Heart right ventricle (tissue), 16 donors: Measurements from ENCODE around the gene SGCE. TPM values are rescaled to one million over a fixed set of nuclear protein-coding genes. Genes with fewer than 3 reads are reported as not detected.
A peak's percentile ranks its signal among the peaks of the same experiment; 100 is the strongest.

ENCODE experiments used
- ATAC-seq, 8 donors: fragments of 200-7000 bp; cut with Tn5 transposase; one replicate each; pipeline ENCODE4 v1.9.1; 2020; ENCODE audit warnings: mild to moderate bottlenecking in 8 of 8, moderate library complexity in 8 of 8, moderate number of reproducible peaks in 1 of 8
- DNase-seq, 2 donors: peaks; one replicate each; pipeline ENCODE4 v3.0.0-alpha.2; 2020
- H3K27ac ChIP-seq, 10 donors: fragments of 200-600 bp; sonication (generic) in 2 of 10; one replicate each; pipeline versions ENCODE4 v1.5.0 to v1.8.0; 2020 to 2022; ENCODE audit warnings: mild to moderate bottlenecking in 3 of 10
- H3K27me3 ChIP-seq, 7 donors: fragments of 200-600 bp; one replicate each; pipeline ENCODE4 v1.8.0; 2021 to 2022; ENCODE audit warnings: mild to moderate bottlenecking in 2 of 7
- H3K36me3 ChIP-seq, 9 donors: fragments of 200-600 bp; sonication (generic) in 1 of 9; one replicate each; pipeline versions ENCODE4 v1.5.0 to v1.8.0; 2020 to 2022; ENCODE audit warnings: mild to moderate bottlenecking in 2 of 9
- H3K4me1 ChIP-seq, 9 donors: fragments of 200-600 bp; sonication (generic) in 1 of 9; one replicate each; pipeline versions ENCODE4 v1.5.0 to v1.8.0; 2020 to 2022; ENCODE audit warnings: mild to moderate bottlenecking in 4 of 9
- H3K4me3 ChIP-seq, 10 donors: fragments of 200-600 bp; sonication (generic) in 2 of 10; one replicate each; pipeline versions ENCODE4 v1.5.0 to v1.8.0; 2020 to 2022; ENCODE audit warnings: mild to moderate bottlenecking in 7 of 10, moderate library complexity in 2 of 10
- H3K9me3 ChIP-seq, 11 donors: fragments of 200-600 bp in 10 of 11; sonication (generic) in 2 of 11; one replicate each; pipeline versions ENCODE4 v1.5.0 to v1.8.0; 2013 to 2022; ENCODE audit warnings: mild to moderate bottlenecking in 2 of 11, control low read depth in 1 of 11, moderate library complexity in 1 of 11
- WGBS, 2 donors: extraction: QIAGEN DNeasy Blood & Tissue Kit; methylation state at CpG; one replicate each; pipeline ENCODE4 v1.1.7; 2013; ENCODE audit warnings: inconsistent platforms in 1 of 2; 5-methylcytosine and 5-hydroxymethylcytosine counted together
- intact Hi-C, 10 donors: fragments of 100-400 bp; cut with DNase I; formaldehyde crosslinking; loops; one replicate each; pipeline versions ENCODE4 v1.11.1 to v1.14.2; 2022
- polyA plus RNA-seq, 2 donors: library from polyadenylated mRNA; stranded (reverse); fragments of 200-250 nt; gene quantifications; one replicate each; pipeline ENCODE4 v1.2.3, GENCODE V29; 2013
- total RNA-seq, 10 donors: library from RNA; stranded (reverse); fragmentation: NEBNext Ultra II Directional in 3 of 10; extraction: Animal tissue kit (Norgen Biotek cat#: 25700) in 3 of 10; gene quantifications; one replicate each; pipeline versions ENCODE4 v1.2.1 to v1.2.4, GENCODE V29; 2021 to 2023
- TF ChIP-seq, protein P1 (sequence below), 9 donors: fragments of 200-600 bp; sonication (generic) in 2 of 9; IDR thresholded peaks; one replicate each; pipeline versions ENCODE4 v1.5.0 to v1.8.0; 2021 to 2022; ENCODE audit warnings: antibody characterized with exemption in 9 of 9, mild to moderate bottlenecking in 5 of 9, moderate library complexity in 1 of 9
- donor health status: Arrhythmogenic right ventricular cardiomyopathy.
- donor health status: ischemic (EF 13 %, LVEDD 7.1; RV severe dilation, severe dysfunction).
- donor health status: healthy with polysubstance abuse.
- donor health status: DM: no; HTN: yes; CAD: no.
- donor health status: DM: no; HTN: no; CAD: no.
- donor health status: ischemic (EF 25% LVEDD 6.9; RV normal size, moderate dysfunction).
- donor health status: ischemic (EF 25% LVEDD 5.7; RV mildly dilated, moderate dysfunction).
- donor health status: healthy.
- donor health status: DM: yes; HTN: yes; CAD: no.
- donor health status: Ischemic cardiomyopathy.
- donor health status: ischemic (EF 35%, LVEDD 5.7; RV mildly dilated, moderate dysfunction).
- donor health status: nonischemic (EF 11% LVEDD 7.7; RV severe dilation, severe dysfunction).
- donor health status: DM: yes; HTN: yes; CAD: no.
- donor health status: PGD.
- donor health status: ischemic (EF 29% LVEDD 5.4; RV normal size, mild dysfunction).
- donor health status: nonischemic (EF 23%, LVEDD 6.1; RV moderate dilation, normal function).

SGCE gene
- total and polyA plus RNA-seq, 12 donors: 11.5 to 31.1 (median 21.2) TPM

DNA sequence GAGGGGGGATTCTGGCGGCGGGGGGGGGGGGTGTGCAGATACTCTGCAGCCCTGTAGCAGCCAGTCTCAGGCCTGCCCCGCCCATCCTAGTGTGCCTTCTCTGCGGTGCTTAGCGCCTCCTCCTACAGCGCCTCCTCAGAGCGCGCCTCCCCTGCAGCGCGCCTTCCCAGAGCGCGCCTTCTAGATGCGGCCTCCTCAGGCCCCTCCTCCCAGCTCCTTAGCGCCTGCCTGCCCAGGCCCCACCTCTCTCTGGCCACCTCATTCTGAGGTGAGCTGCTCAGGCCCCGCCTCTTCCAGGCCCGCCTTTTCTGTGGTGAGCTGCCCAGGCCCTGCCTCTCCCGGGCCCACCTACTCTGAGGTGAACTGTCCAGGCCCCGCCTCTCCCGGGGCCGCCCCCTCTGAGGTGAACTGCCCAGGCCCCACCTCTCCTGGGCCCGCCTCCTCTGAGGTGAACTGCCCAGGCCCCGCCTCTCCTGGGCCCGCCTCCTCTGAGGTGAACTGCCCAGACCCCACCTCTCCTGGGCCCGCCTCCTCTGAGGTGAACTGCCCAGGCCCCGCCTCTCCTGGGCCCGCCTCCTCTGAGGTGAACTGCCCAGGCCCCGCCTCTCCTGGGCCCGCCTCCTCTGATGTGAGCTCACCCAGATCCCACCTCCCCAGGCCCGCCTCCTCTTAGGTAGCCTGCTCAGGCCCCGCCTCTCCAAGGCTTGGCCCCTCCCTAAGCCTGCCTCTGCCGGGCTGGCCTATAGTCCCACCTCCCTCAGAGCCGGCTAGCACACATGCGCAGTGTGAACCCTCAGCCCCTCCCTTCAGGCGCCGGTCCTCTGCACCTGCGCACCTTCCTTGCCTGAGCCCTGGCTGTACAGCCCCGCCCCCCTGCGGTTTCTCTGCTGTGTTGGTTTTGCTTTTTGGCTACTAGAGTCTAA is 2.1 kb upstream of the SGCE start:
- ATAC-seq (peak; percentile 81 to 98 (median 92)), DNase-seq (peak; percentile 86 to 91)
- H3K4me3 ChIP-seq: peak overlapping the region in 9 of 10 donors; percentile 60 to 89 (median 69)
- intact Hi-C loops: loop anchor here in 9 of 10 donors (2.0 to 10.0 kb wide), 9 partner anchors 143 to 817 kb away; partner anchors contain the start of gene CASD1 (in 1 of the 9)
- peaks cover 0 to 30% (median 16%) of the 10 kb centered on the region in 9 donors for H3K4me1 ChIP-seq
- H3K27ac ChIP-seq: peak overlapping the region in 4 of 10 donors; percentile 4 to 56 (median 49)
- 52 to 54% methylated on average over 36 to 38 of the region's 38 CpGs for whole genome bisulfite sequencing, 2 donors
- peaks cover 0 to 42% (median 18%) of the 10 kb centered on the region in 7 donors for H3K27me3 ChIP-seq
- no peaks in the 10 kb centered on the region for H3K36me3 ChIP-seq
- TF ChIP-seq, protein P1, sequence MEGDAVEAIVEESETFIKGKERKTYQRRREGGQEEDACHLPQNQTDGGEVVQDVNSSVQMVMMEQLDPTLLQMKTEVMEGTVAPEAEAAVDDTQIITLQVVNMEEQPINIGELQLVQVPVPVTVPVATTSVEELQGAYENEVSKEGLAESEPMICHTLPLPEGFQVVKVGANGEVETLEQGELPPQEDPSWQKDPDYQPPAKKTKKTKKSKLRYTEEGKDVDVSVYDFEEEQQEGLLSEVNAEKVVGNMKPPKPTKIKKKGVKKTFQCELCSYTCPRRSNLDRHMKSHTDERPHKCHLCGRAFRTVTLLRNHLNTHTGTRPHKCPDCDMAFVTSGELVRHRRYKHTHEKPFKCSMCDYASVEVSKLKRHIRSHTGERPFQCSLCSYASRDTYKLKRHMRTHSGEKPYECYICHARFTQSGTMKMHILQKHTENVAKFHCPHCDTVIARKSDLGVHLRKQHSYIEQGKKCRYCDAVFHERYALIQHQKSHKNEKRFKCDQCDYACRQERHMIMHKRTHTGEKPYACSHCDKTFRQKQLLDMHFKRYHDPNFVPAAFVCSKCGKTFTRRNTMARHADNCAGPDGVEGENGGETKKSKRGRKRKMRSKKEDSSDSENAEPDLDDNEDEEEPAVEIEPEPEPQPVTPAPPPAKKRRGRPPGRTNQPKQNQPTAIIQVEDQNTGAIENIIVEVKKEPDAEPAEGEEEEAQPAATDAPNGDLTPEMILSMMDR (IDR thresholded peaks at IDR 0.05): no peak
- H3K9me3 ChIP-seq: peaks cover 0 to 3% (median 0%) of the 10 kb centered on the region in 11 donors

DNA sequence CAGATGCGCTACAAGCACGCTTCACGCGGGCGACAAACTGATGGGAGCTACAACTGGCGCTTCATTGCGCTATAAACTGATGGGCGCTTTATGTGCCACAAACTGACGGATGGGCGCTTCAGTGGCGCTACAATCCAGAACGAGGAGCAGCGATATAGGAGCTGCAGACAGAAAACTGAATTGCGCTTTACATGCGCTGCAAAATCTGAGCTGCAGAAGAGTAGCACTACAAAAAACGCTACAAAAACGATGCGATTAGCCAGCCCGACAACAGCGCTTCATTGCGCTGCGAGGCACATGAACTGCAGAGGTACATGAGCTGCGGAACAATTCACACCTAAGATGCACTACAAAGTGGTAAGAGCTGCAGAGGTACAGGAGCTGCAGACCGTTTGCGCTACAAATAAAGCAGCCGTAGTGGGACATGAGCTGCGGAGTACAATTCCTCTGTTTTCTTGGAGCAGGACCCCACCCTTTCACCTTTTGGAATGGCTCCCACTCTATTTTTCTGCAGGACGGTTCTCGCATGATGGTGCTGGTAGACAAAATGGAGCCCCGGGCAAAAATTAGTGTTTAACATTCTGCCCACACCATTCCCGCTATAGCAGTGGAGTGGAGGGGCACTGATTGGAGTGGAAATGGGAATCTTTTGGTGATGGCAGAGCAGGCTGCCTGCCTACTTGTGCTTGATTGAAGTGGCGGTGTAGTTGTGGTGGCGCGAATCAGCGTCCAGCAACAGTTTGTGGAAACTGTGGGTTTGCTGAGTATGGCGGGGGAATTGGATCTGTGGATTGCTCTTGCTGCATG is 1.2 kb upstream of the SGCE start:
- WGBS, 2 donors: 48 to 49% methylated on average over 36 of the region's 36 CpGs
- H3K27ac ChIP-seq: peak overlapping the region in 1 of 10 donors; percentile 56
- H3K27me3 ChIP-seq: peaks cover 0 to 51% (median 25%) of the 10 kb centered on the region in 7 donors
- peak overlapping the region; percentile 24 to 89 (median 69) for H3K4me3 ChIP-seq
- TF ChIP-seq, protein P1 (IDR thresholded peaks at IDR 0.05): no peak
- peaks cover 0 to 30% (median 16%) of the 10 kb centered on the region in 9 donors for H3K4me1 ChIP-seq
- H3K9me3 ChIP-seq: peaks cover 0 to 3% (median 0%) of the 10 kb centered on the region in 11 donors
- ATAC-seq (peak in 1 of 8 donors; percentile 11), DNase-seq (no peak)
- intact Hi-C loops: loop anchor here in 9 of 10 donors (2.0 to 10.0 kb wide), 9 partner anchors 142 to 818 kb away; partner anchors contain the start of gene CASD1 (in 1 of the 9)
- H3K36me3 ChIP-seq: no peaks in the 10 kb centered on the region

DNA sequence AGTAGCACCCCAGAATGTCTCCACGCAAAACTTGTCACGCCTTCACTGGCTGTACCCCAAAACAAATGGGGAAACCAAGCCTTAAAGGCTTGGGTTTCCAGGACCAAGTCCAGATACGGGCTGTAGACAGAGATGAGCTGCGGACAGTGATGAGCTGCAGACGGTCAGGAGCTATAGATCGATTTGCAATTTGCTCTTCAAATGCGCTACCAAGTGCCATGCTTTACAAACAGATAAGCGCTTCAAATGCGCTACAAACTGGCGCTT is 658 bp upstream of the SGCE start:
- TF ChIP-seq, protein P1 (IDR thresholded peaks at IDR 0.05): no peak
- DNase-seq: no peak
- Histone ChIP-seq H3K27me3 (peaks cover 0 to 57% (median 28%) of the 10 kb centered on the region in 7 donors), H3K9me3 (peaks cover 0 to 3% (median 0%) of the 10 kb centered on the region in 11 donors), H3K36me3 (no peaks in the 10 kb centered on the region), H3K27ac (no peak overlapping the region), H3K4me1 (peaks cover 0 to 30% (median 16%) of the 10 kb centered on the region in 9 donors), H3K4me3 (peak overlapping the region in 9 of 10 donors; percentile 60 to 89 (median 69))
- 46 to 53% methylated on average over 10 of the region's 10 CpGs for WGBS, 2 donors
- intact Hi-C loops: loop anchor here in 9 of 10 donors (2.0 to 10.0 kb wide), 9 partner anchors 142 to 818 kb away; partner anchors contain the start of gene CASD1 (in 1 of the 9)
- ATAC-seq: no peak
